Neural progenitor cell (in vitro differentiated cells): ENCODE data around the gene DDAH2. TPM values are rescaled to one million over a fixed set of nuclear protein-coding genes. Genes with fewer than 3 reads are reported as not detected.

Experiments
- DNase-seq: peaks from one replicate; pipeline ENCODE4 v3.0.0-alpha.2; 2016; ENCODE audit warnings: low spot score
- H2AFZ ChIP-seq: fragments of 200-600 bp; sonication (generic); replicated peaks from 2 replicates; pipeline ENCODE4 v1.6.1; 2016; ENCODE audit warnings: antibody characterized with exemption
- H3F3A ChIP-seq: fragments of 200-600 bp; sonication (generic); 2 replicates; pipeline ENCODE4 v1.6.1; 2016; ENCODE audit warnings: antibody characterized with exemption, low read depth
- H3K27ac ChIP-seq: fragments of 200-600 bp; sonication (generic); 2 replicates; pipeline ENCODE4 v1.5.1; 2016; ENCODE audit warnings: mild to moderate bottlenecking
- H3K27me3 ChIP-seq: fragments of 200-600 bp; sonication (generic); 2 replicates; pipeline ENCODE4 v1.6.1; 2016; ENCODE audit warnings: mild to moderate bottlenecking, moderate library complexity
- H3K36me3 ChIP-seq: fragments of 200-600 bp; sonication (generic); 2 replicates; pipeline ENCODE4 v1.5.1; 2016
- H3K4me1 ChIP-seq: fragments of 200-600 bp; sonication (generic); 2 replicates; pipeline ENCODE4 v1.6.1; 2016; ENCODE audit warnings: mixed run types
- H3K4me2 ChIP-seq: fragments of 200-600 bp; sonication (generic); 2 replicates; pipeline ENCODE4 v1.6.1; 2016
- H3K4me3 ChIP-seq: fragments of 200-600 bp; sonication (generic); 2 replicates; pipeline ENCODE4 v1.5.1; 2016
- H3K79me2 ChIP-seq: fragments of 200-600 bp; sonication (generic); 2 replicates; pipeline ENCODE4 v1.6.1; 2016; ENCODE audit warnings: low read depth
- H3K9ac ChIP-seq: fragments of 200-600 bp; sonication (generic); 2 replicates; pipeline ENCODE4 v1.6.1; 2016
- H3K9me3 ChIP-seq: fragments of 200-600 bp; sonication (generic); 2 replicates; pipeline ENCODE4 v1.5.1; 2016; ENCODE audit warnings: low read depth
- H4K20me1 ChIP-seq: fragments of 200-600 bp; sonication (generic); 2 replicates; pipeline ENCODE4 v1.6.1; 2016; ENCODE audit warnings: low read depth
- H3K27ac Mint-ChIP-seq: 3 replicates; pipeline ENCODE4 v1.8.0; 2021; ENCODE audit warnings: mixed read lengths
- H3K27me3 Mint-ChIP-seq: 2 replicates; pipeline ENCODE4 v1.8.0; 2022; ENCODE audit warnings: low read depth, mild to moderate bottlenecking, inconsistent platforms, moderate library complexity, mixed read lengths; ENCODE audit not compliant: insufficient read depth
- H3K36me3 Mint-ChIP-seq: 3 replicates; pipeline ENCODE4 v1.8.0; 2021; ENCODE audit warnings: mixed read lengths
- H3K4me1 Mint-ChIP-seq: 3 replicates; pipeline ENCODE4 v1.8.0; 2021; ENCODE audit warnings: mixed read lengths
- H3K4me3 Mint-ChIP-seq: 3 replicates; pipeline ENCODE4 v1.8.0; 2021; ENCODE audit warnings: mild to moderate bottlenecking, moderate library complexity, mixed read lengths
- H3K9me3 Mint-ChIP-seq: 3 replicates; pipeline ENCODE4 v1.8.0; 2020; ENCODE audit warnings: mixed read lengths
- CTCF ChIP-seq: fragments of 200-600 bp; sonication (generic); IDR thresholded peaks from 2 replicates; pipeline ENCODE4 v1.5.1; 2017; ENCODE audit warnings: antibody characterized with exemption, mild to moderate bottlenecking
- EZH2 ChIP-seq: fragments of 200-600 bp; sonication (generic); IDR thresholded peaks from 2 replicates; pipeline ENCODE4 v1.6.1; 2017; ENCODE audit warnings: antibody characterized with exemption, mild to moderate bottlenecking, moderate library complexity
- EZH2phosphoT487 ChIP-seq: fragments of 200-600 bp; sonication (generic); IDR thresholded peaks from 2 replicates; pipeline ENCODE4 v1.6.1; 2017; ENCODE audit warnings: antibody characterized with exemption
- total RNA-seq: library from RNA; depleted of rRNA; stranded (reverse); fragments of >200 nt; gene quantifications from 2 replicates; pipeline ENCODE4 v1.2.3, GENCODE V29; 2015; ENCODE audit warnings: low replicate concordance

DDAH2 gene
- total RNA-seq, 1 donor from 2014 or later: 94.3 TPM

GRCh38 chr6:31691078-31691463 lies 38.0 kb downstream of the DDAH2 start:
- peaks cover 34% of the 10 kb centered on the region for H3K36me3 Mint-ChIP-seq

GRCh38 chr6:31690231-31691077 lies 38.6 kb downstream of the DDAH2 start:
- Histone ChIP-seq H3K4me1 (no peaks in the 10 kb centered on the region), H4K20me1 (peaks cover 3% of the 10 kb centered on the region), H3K36me3 (no peaks in the 10 kb centered on the region), H3K79me2 (no peaks in the 10 kb centered on the region), H3F3A (no peaks in the 10 kb centered on the region), H2AFZ (no peak overlapping the region), H3K27ac (no peak overlapping the region), H3K9me3 (no peaks in the 10 kb centered on the region), H3K4me3 (no peak overlapping the region), H3K27me3 (no peaks in the 10 kb centered on the region), H3K9ac (no peak overlapping the region), H3K4me2 (no peak overlapping the region)
- Mint-ChIP-seq H3K4me1 (peaks cover 3% of the 10 kb centered on the region), H3K9me3 (no peaks in the 10 kb centered on the region), H3K27ac (peak overlapping the region; percentile 34), H3K27me3 (peaks cover under 1% of the 10 kb centered on the region), H3K36me3 (peaks cover 40% of the 10 kb centered on the region), H3K4me3 (no peak overlapping the region)
- no peak for DNase-seq
- TF ChIP-seq EZH2phosphoT487 (no peak), EZH2 (no peak), CTCF (no peak)

More at GRCh38 chr6:31691078-31691463, 38.0 kb downstream of the DDAH2 start:
- DNase-seq: no peak
- no peak overlapping the region for H2AFZ ChIP-seq
- H3K27me3 ChIP-seq: no peaks in the 10 kb centered on the region
- no peaks in the 10 kb centered on the region for H3K4me1 ChIP-seq
- Mint-ChIP-seq H3K4me1 (peaks cover 3% of the 10 kb centered on the region), H3K9me3 (no peaks in the 10 kb centered on the region), H3K4me3 (no peak overlapping the region), H3K27me3 (no peaks in the 10 kb centered on the region), H3K27ac (no peak overlapping the region)
- H4K20me1 ChIP-seq: peaks cover 3% of the 10 kb centered on the region
- H3K9ac ChIP-seq: no peak overlapping the region
- no peaks in the 10 kb centered on the region for H3K79me2 ChIP-seq
- H3K4me2 ChIP-seq: no peak overlapping the region
- no peaks in the 10 kb centered on the region for H3F3A ChIP-seq
- H3K9me3 ChIP-seq: no peaks in the 10 kb centered on the region
- no peak overlapping the region for H3K27ac ChIP-seq
- no peak for TF ChIP-seq CTCF
- TF ChIP-seq EZH2: no peak
- TF ChIP-seq EZH2phosphoT487: no peak
- no peak overlapping the region for H3K4me3 ChIP-seq
- no peaks in the 10 kb centered on the region for H3K36me3 ChIP-seq

- no peak overlapping the region for H2AFZ ChIP-seq
Measured at GRCh38 chr6:31689249-31690110, 39.6 kb downstream of the DDAH2 start.

More at GRCh38 chr6:31689249-31690110, 39.6 kb downstream of the DDAH2 start:
- no peaks in the 10 kb centered on the region for H3K27me3 ChIP-seq
- H3K9me3 Mint-ChIP-seq: no peaks in the 10 kb centered on the region
- H3K36me3 Mint-ChIP-seq: peaks cover 43% of the 10 kb centered on the region
- no peak overlapping the region for H3K9ac ChIP-seq
- TF ChIP-seq EZH2 (no peak), EZH2phosphoT487 (no peak), CTCF (peak; percentile 50)
- H3K4me2 ChIP-seq: no peak overlapping the region
- H3K36me3 ChIP-seq: no peaks in the 10 kb centered on the region
- no peaks in the 10 kb centered on the region for H3K79me2 ChIP-seq
- no peaks in the 10 kb centered on the region for H3K4me1 ChIP-seq
- DNase-seq: no peak
- H3F3A ChIP-seq: peaks cover 5% of the 10 kb centered on the region
- H3K27ac ChIP-seq: no peak overlapping the region
- H3K4me1 Mint-ChIP-seq: peaks cover 3% of the 10 kb centered on the region
- H3K4me3 Mint-ChIP-seq: no peak overlapping the region
- H3K27me3 Mint-ChIP-seq: peaks cover 2% of the 10 kb centered on the region
- H3K9me3 ChIP-seq: no peaks in the 10 kb centered on the region
- H4K20me1 ChIP-seq: peaks cover 3% of the 10 kb centered on the region
- no peak overlapping the region for H3K4me3 ChIP-seq
- peak overlapping the region; percentile 34 for H3K27ac Mint-ChIP-seq
